ENCODE measurements around the gene SPTLC3. TPM values are rescaled to one million over a fixed set of nuclear protein-coding genes. Genes with fewer than 3 reads are reported as not detected.

Gene SPTLC3
- under 1 TPM; 0.16 to 0.71 (median 0.23) TPM for total RNA-seq

- peaks cover 1% of the 10 kb centered on the region for H3K27me3 Mint-ChIP-seq (ENCODE audit: low read depth)
- no peaks in the 10 kb centered on the region for H3K9me3 Mint-ChIP-seq
- H3K4me3 Mint-ChIP-seq, result peak within 1 kb of the TSS; percentile 61
- no peak for DNase-seq
- ATAC-seq, result peak; percentile 47 to 49
- no peaks in the 10 kb centered on the region for H3K36me3 Mint-ChIP-seq (ENCODE audit: insufficient read depth)
- H3K4me1 Mint-ChIP-seq (ENCODE audit: low read depth), result peaks cover 19% of the 10 kb centered on the region
Observed at GRCh38 chr20:13008761-13009681, at the start of gene SPTLC3. TSS of gene SPTLC3 (plus strand) at chr20:13008972. CDS start at chr20:13009268, 296 bp downstream.

- no peaks in the 10 kb centered on the region for H3K27me3 Mint-ChIP-seq (ENCODE audit: low read depth)
- no peak overlapping the region for H3K4me3 Mint-ChIP-seq
- H3K4me1 Mint-ChIP-seq (ENCODE audit: low read depth), result peaks cover 2% of the 10 kb centered on the region
- DNase-seq (no peak), ATAC-seq (no peak)
- no peaks in the 10 kb centered on the region for H3K9me3 Mint-ChIP-seq
- no peaks in the 10 kb centered on the region for H3K36me3 Mint-ChIP-seq (ENCODE audit: insufficient read depth)
Observed at GRCh38 chr20:12961725-12962124, 47.0 kb upstream of the SPTLC3 start.

GRCh38 chr20:12962895-12963294 lies 45.9 kb upstream of the SPTLC3 start:
- Mint-ChIP-seq H3K27me3 (ENCODE audit: low read depth) (no peaks in the 10 kb centered on the region), H3K4me1 (ENCODE audit: low read depth) (peaks cover 2% of the 10 kb centered on the region), H3K9me3 (no peaks in the 10 kb centered on the region), H3K36me3 (ENCODE audit: insufficient read depth) (no peaks in the 10 kb centered on the region), H3K4me3 (no peak overlapping the region)
- DNase-seq (no peak), ATAC-seq (no peak)

GRCh38 chr20:12963416-12963815 lies 45.4 kb upstream of the SPTLC3 start:
- no peak overlapping the region for H3K4me3 Mint-ChIP-seq
- no peaks in the 10 kb centered on the region for H3K36me3 Mint-ChIP-seq (ENCODE audit: insufficient read depth)
- no peak for DNase-seq
- H3K27me3 Mint-ChIP-seq (ENCODE audit: low read depth), result no peaks in the 10 kb centered on the region
- ATAC-seq, result no peak
- no peaks in the 10 kb centered on the region for H3K9me3 Mint-ChIP-seq
- H3K4me1 Mint-ChIP-seq (ENCODE audit: low read depth), result peaks cover 2% of the 10 kb centered on the region

GRCh38 chr20:12965212-12965869 lies 43.4 kb upstream of the SPTLC3 start:
- no peaks in the 10 kb centered on the region for H3K36me3 Mint-ChIP-seq (ENCODE audit: insufficient read depth)
- ATAC-seq (peak in 1 of 2 donors; percentile 41), DNase-seq (no peak)
- no peak overlapping the region for H3K4me3 Mint-ChIP-seq
- H3K9me3 Mint-ChIP-seq, result no peaks in the 10 kb centered on the region
- peaks cover 2% of the 10 kb centered on the region for H3K4me1 Mint-ChIP-seq (ENCODE audit: low read depth)
- H3K27me3 Mint-ChIP-seq (ENCODE audit: low read depth), result no peaks in the 10 kb centered on the region

GRCh38 chr20:12965870-12966251 lies 42.9 kb upstream of the SPTLC3 start:
- H3K36me3 Mint-ChIP-seq (ENCODE audit: insufficient read depth), result no peaks in the 10 kb centered on the region
- no peaks in the 10 kb centered on the region for H3K9me3 Mint-ChIP-seq
- DNase-seq (no peak), ATAC-seq (no peak)
- H3K27me3 Mint-ChIP-seq (ENCODE audit: low read depth), result no peaks in the 10 kb centered on the region
- no peak overlapping the region for H3K4me3 Mint-ChIP-seq
- H3K4me1 Mint-ChIP-seq (ENCODE audit: low read depth), result peaks cover 2% of the 10 kb centered on the region

GRCh38 chr20:12966468-12967085 lies 42.2 kb upstream of the SPTLC3 start:
- Mint-ChIP-seq H3K4me3 (no peak overlapping the region), H3K27me3 (ENCODE audit: low read depth) (no peaks in the 10 kb centered on the region), H3K4me1 (ENCODE audit: low read depth) (peaks cover 2% of the 10 kb centered on the region), H3K36me3 (ENCODE audit: insufficient read depth) (no peaks in the 10 kb centered on the region), H3K9me3 (no peaks in the 10 kb centered on the region)
- no peak for DNase-seq
- ATAC-seq, result no peak

GRCh38 chr20:12967932-12968331 lies 40.8 kb upstream of the SPTLC3 start:
- peaks cover 2% of the 10 kb centered on the region for H3K4me1 Mint-ChIP-seq (ENCODE audit: low read depth)
- ATAC-seq (no peak), DNase-seq (no peak)
- no peak overlapping the region for H3K4me3 Mint-ChIP-seq
- H3K36me3 Mint-ChIP-seq (ENCODE audit: insufficient read depth), result no peaks in the 10 kb centered on the region
- no peaks in the 10 kb centered on the region for H3K27me3 Mint-ChIP-seq (ENCODE audit: low read depth)
- no peaks in the 10 kb centered on the region for H3K9me3 Mint-ChIP-seq

GRCh38 chr20:12968472-12968871 lies 40.3 kb upstream of the SPTLC3 start:
- DNase-seq, result no peak
- Mint-ChIP-seq H3K36me3 (ENCODE audit: insufficient read depth) (no peaks in the 10 kb centered on the region), H3K4me3 (no peak overlapping the region), H3K27me3 (ENCODE audit: low read depth) (no peaks in the 10 kb centered on the region), H3K9me3 (no peaks in the 10 kb centered on the region), H3K4me1 (ENCODE audit: low read depth) (peaks cover 2% of the 10 kb centered on the region)
- peak in 1 of 2 donors; percentile 28 for ATAC-seq

GRCh38 chr20:12969071-12969669 lies 39.6 kb upstream of the SPTLC3 start:
- Mint-ChIP-seq H3K9me3 (no peaks in the 10 kb centered on the region), H3K36me3 (ENCODE audit: insufficient read depth) (no peaks in the 10 kb centered on the region)
- DNase-seq, result no peak

GRCh38 chr20:12970372-12970821 lies 38.4 kb upstream of the SPTLC3 start:
- Mint-ChIP-seq H3K9me3 (no peaks in the 10 kb centered on the region), H3K36me3 (ENCODE audit: insufficient read depth) (no peaks in the 10 kb centered on the region), H3K4me1 (ENCODE audit: low read depth) (no peaks in the 10 kb centered on the region), H3K27me3 (ENCODE audit: low read depth) (no peaks in the 10 kb centered on the region), H3K4me3 (no peak overlapping the region)
- ATAC-seq (no peak), DNase-seq (no peak)

More at GRCh38 chr20:12969071-12969669, 39.6 kb upstream of the SPTLC3 start:
- ATAC-seq, result no peak
- Mint-ChIP-seq H3K27me3 (ENCODE audit: low read depth) (no peaks in the 10 kb centered on the region), H3K4me1 (ENCODE audit: low read depth) (peaks cover 2% of the 10 kb centered on the region), H3K4me3 (no peak overlapping the region)

- Mint-ChIP-seq H3K27me3 (ENCODE audit: low read depth) (no peaks in the 10 kb centered on the region), H3K36me3 (ENCODE audit: insufficient read depth) (no peaks in the 10 kb centered on the region), H3K4me3 (no peak overlapping the region), H3K9me3 (no peaks in the 10 kb centered on the region), H3K4me1 (ENCODE audit: low read depth) (no peaks in the 10 kb centered on the region)
- DNase-seq, result no peak
- ATAC-seq, result no peak
Observed at GRCh38 chr20:12975833-12976608, 32.8 kb upstream of the SPTLC3 start.

GRCh38 chr20:12976720-12977309 lies 32.0 kb upstream of the SPTLC3 start:
- H3K4me1 Mint-ChIP-seq (ENCODE audit: low read depth), result no peaks in the 10 kb centered on the region
- no peak for DNase-seq

More at GRCh38 chr20:12976720-12977309, 32.0 kb upstream of the SPTLC3 start:
- Mint-ChIP-seq H3K27me3 (ENCODE audit: low read depth) (no peaks in the 10 kb centered on the region), H3K36me3 (ENCODE audit: insufficient read depth) (no peaks in the 10 kb centered on the region), H3K4me3 (no peak overlapping the region), H3K9me3 (no peaks in the 10 kb centered on the region)
- ATAC-seq, result no peak
